A549 (cell line): Measurements from ENCODE around the gene AHI1.

Experiments used
- CBX8 ChIP-seq: fragments of 200-600 bp; sonication (generic); IDR thresholded peaks from 2 replicates; pipeline ENCODE4 v1.6.1; 2016
- CHD2 ChIP-seq: fragments of 150-350 bp; IDR thresholded peaks from 2 replicates; pipeline ENCODE4 v1.6.1; 2014; ENCODE audit warnings: low read length; ENCODE audit not compliant: partially characterized antibody
- CTCF ChIP-seq: fragments of >200 bp; sonication (Bioruptor Twin); formaldehyde crosslinking; IDR thresholded peaks from 3 replicates; pipeline ENCODE4 v1.5.1; 2016
- EP300 ChIP-seq, 2 experiments: fragments of >200 bp; sonication (Bioruptor Twin); formaldehyde crosslinking; IDR thresholded peaks; 2 replicates in 1 of 2; 3 replicates in 1 of 2; pipeline ENCODE4 v1.6.1; 2016 to 2017
- HDAC2 ChIP-seq: fragments of 200-600 bp; sonication (generic); IDR thresholded peaks from 2 replicates; pipeline ENCODE4 v1.6.1; 2016
- PBX3 ChIP-seq: IDR thresholded peaks from 2 replicates; pipeline ENCODE4 v1.6.1; 2012
- POLR2A ChIP-seq: IDR thresholded peaks from 2 replicates; pipeline ENCODE4 v1.6.1; 2012; ENCODE audit warnings: mild to moderate bottlenecking, low read length
- ZFP36 ChIP-seq: fragments of 450-650 bp; IDR thresholded peaks from 2 replicates; pipeline ENCODE4 v1.6.1; 2014; ENCODE audit warnings: borderline replicate concordance; ENCODE audit not compliant: partially characterized antibody

DNA sequence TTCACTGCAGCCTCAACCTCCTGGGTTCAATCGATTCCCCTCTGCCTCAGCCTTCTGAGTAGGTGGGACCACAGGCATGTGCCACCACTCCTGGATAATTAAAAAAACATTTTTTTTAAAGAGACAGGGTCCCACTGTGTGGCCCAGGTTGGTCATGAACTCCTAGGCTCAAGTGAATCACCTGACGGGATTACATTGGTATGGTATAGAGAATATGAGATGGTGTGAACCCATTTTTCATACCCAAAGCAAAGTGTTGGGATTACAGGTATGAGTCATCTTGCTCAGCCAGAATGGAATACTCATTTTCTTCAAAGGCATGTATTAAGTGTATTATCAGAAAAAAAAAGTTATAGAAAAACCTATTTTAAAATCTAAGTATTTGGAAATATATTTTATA is 114.2 kb downstream of the AHI1 start:
- TF ChIP-seq CTCF (no peak), CBX8 (no peak), CHD2 (no peak), HDAC2 (no peak), POLR2A (no peak), ZFP36 (no peak), PBX3 (no peak), EP300 (IDR thresholded peaks at IDR 0.05) (no peak)
